WERI-Rb-1 (cell line): Measurements from ENCODE around the gene ECI1.

Experiments used
- DNase-seq: peaks from one replicate; pipeline ENCODE4 v3.0.0-alpha.2; 2020
- H3K27ac ChIP-seq: fragments of 250-450 bp; sonication (Bioruptor Pico); 2 replicates; pipeline ENCODE4 v1.5.1; 2020; ENCODE audit warnings: mild to moderate bottlenecking, moderate library complexity
- H3K27me3 ChIP-seq: fragments of 250-450 bp; sonication (Bioruptor Pico); 2 replicates; pipeline ENCODE4 v1.5.1; 2021; ENCODE audit warnings: mild to moderate bottlenecking, low read depth, moderate library complexity; ENCODE audit not compliant: insufficient read depth, severe bottlenecking
- H3K36me3 ChIP-seq: fragments of 250-450 bp; sonication (Bioruptor Pico); 2 replicates; pipeline ENCODE4 v1.5.1; 2020; ENCODE audit warnings: mild to moderate bottlenecking, moderate library complexity
- H3K4me3 ChIP-seq: 2 replicates; pipeline ENCODE4 v1.5.1; 2011; ENCODE audit warnings: low read depth, mild to moderate bottlenecking, control low read depth, low read length
- H3K9me3 ChIP-seq: fragments of 250-450 bp; sonication (Bioruptor Pico); 2 replicates; pipeline ENCODE4 v1.5.1; 2021; ENCODE audit warnings: mild to moderate bottlenecking, moderate library complexity; ENCODE audit not compliant: severe bottlenecking
- CTCF ChIP-seq: IDR thresholded peaks from 2 replicates; pipeline ENCODE4 v1.5.1; 2011; ENCODE audit warnings: low read depth, mild to moderate bottlenecking, control low read depth, inconsistent platforms, low read length

The ECI1 gene

GRCh38 chr16:2287916-2288547, 36.6 kb upstream of the ECI1 start:
- TF ChIP-seq CTCF = no peak
- Histone ChIP-seq H3K36me3 (peaks cover 64% of the 10 kb centered on the region), H3K9me3 (peaks cover 5% of the 10 kb centered on the region), H3K4me3 (no peak overlapping the region), H3K27ac (peak overlapping the region; percentile 81), H3K27me3 (no peaks in the 10 kb centered on the region)
- no peak for DNase-seq

- peaks cover 5% of the 10 kb centered on the region for H3K9me3 ChIP-seq
- no peak for TF ChIP-seq CTCF
- H3K36me3 ChIP-seq = peaks cover 58% of the 10 kb centered on the region
- H3K27me3 ChIP-seq = no peaks in the 10 kb centered on the region
- H3K27ac ChIP-seq = no peak overlapping the region
- no peak for DNase-seq
- H3K4me3 ChIP-seq = no peak overlapping the region
Measured at GRCh38 chr16:2286550-2286949, 35.2 kb upstream of the ECI1 start.

GRCh38 chr16:2285731-2286191, 34.4 kb upstream of the ECI1 start:
- H3K27me3 ChIP-seq = no peaks in the 10 kb centered on the region
- no peak overlapping the region for H3K4me3 ChIP-seq
- no peak for TF ChIP-seq CTCF
- DNase-seq = no peak
- no peak overlapping the region; the same call in 1 of the 2 replicates for H3K27ac ChIP-seq
- H3K9me3 ChIP-seq = peaks cover 5% of the 10 kb centered on the region
- H3K36me3 ChIP-seq = peaks cover 53% of the 10 kb centered on the region

GRCh38 chr16:2284797-2285576, 33.6 kb upstream of the ECI1 start:
- TF ChIP-seq CTCF = no peak
- Histone ChIP-seq H3K27ac (peak overlapping the region; percentile 92), H3K27me3 (no peaks in the 10 kb centered on the region), H3K9me3 (peaks cover 5% of the 10 kb centered on the region), H3K36me3 (peaks cover 55% of the 10 kb centered on the region), H3K4me3 (no peak overlapping the region)
- no peak for DNase-seq

GRCh38 chr16:2284001-2284770, 32.8 kb upstream of the ECI1 start:
- H3K27me3 ChIP-seq = no peaks in the 10 kb centered on the region
- peak overlapping the region; percentile 92 for H3K27ac ChIP-seq
- DNase-seq = no peak
- no peak for TF ChIP-seq CTCF
- H3K36me3 ChIP-seq = peaks cover 53% of the 10 kb centered on the region
- peaks cover 5% of the 10 kb centered on the region for H3K9me3 ChIP-seq
- peak overlapping the region; percentile 47 for H3K4me3 ChIP-seq
